Activated CD4-positive, alpha-beta T cell treated with anti-CD3 and anti-CD28 coated beads, Interleukin-2, Interleukin-6, amounts not matched to agents 100 ng/mL and 50 ng/mL, durations not matched to agents 16 hours and 8 hours (primary cell): ENCODE measurements around the gene ANKRD13A.

Source experiments
- DNase-seq: peaks from one replicate; pipeline ENCODE4 v3.0.0-alpha.2; 2020

ANKRD13A gene

DNA sequence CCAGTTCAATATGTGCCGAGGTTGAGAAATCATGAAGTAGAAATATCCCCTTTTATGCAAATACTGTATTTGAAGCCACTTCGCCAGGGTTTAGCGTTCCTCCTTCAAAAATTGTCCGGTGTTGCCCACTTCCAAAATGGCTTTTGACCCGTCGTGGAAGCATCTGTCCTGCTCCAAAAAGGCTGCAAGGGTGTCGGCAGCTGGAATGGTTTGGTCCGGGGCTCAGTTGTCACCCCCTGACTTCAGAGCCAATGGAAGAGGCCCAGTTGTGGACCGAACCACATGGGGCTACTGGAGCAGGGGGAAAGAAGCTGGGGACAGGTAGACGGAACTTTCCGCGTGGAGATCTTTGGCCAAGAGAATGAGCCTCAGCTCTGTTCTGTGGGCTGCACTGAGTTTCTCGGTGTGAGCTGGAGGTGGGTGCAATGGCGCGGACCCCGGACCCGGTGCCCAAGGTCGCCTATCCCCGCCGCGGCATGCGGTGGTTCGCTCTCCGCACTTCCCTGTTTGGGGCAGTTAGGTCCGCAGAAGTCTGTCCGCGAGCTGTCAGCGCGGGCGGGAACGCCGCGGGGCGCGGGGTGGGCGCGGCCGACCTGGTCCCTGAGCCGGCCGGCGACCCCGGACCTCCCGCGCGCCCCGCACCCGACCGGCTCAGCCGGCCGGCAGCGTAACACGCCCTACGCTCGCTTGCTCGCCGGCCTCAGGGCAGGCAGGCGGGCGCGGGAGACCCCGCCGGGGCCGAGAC lies at the start of gene ANKRD13A:
TSS of gene ANKRD13A (plus strand) at position 527 of the 745 bp plus-strand sequence. CDS start 259 bp downstream, outside the sequence.
- DNase-seq, result peak; percentile 93

GRCh38 chr12:109950625-109951024 lies 48.6 kb upstream of the ANKRD13A start:
- DNase-seq, result no peak

GRCh38 chr12:109951136-109951535 lies 48.1 kb upstream of the ANKRD13A start:
- no peak for DNase-seq

DNA sequence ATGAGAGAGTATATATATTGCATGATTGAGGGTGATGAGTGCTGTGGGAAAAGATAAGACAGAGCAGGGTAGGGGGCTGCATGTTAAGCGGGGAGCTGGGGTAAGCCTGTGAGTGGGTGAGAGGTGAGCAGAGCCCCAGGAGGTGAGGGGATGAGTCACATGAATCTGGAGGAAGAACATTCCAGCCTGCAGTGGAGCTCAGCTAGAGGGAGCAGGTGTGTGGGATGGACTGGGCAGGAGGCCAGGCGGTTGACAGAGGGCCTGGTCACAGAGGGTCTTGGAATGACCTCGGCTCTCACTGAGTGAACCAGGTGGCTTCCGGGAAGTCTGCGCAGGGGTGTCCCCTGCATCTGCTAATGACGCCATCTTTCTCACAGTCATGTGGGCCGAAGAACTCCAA lies 47.5 kb upstream of the ANKRD13A start:
- no peak for DNase-seq

DNA sequence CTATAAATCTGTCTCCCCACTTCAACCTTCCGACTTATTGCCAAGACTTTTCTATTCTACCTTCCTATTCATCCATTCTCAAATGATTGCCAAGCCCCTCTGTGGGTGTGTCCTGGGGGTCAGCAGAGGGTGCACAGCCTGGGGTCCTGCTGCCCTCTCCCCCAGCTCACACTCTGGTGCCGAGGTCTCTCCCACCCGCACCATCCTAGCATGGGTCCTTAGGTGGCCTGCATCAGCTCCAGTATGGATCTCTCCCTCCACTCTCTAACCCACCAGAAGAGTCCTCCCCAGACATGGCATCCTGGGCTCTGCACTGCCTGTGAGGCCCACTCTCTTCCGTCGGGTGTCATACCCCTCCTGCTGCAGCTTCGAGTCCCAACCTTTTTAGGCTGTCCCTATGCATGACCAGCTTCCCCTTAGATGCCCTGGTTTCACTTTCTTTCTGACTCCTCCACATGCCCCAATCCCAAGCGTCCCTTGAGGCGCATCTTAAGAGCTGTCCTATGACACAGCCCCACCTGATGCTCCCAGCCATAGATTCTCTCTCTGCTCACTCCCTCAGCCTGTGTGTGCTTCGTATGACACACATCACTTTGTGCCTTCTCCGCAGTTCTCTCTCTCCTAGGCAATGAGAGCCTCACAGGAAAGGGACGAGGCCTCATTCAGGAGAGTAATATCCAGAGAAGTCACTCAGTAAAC lies 46.9 kb upstream of the ANKRD13A start:
- peak; percentile 23 for DNase-seq

- DNase-seq, result no peak
Observed at GRCh38 chr12:109952873-109953272, 46.4 kb upstream of the ANKRD13A start.

- DNase-seq, result no peak
Observed at GRCh38 chr12:109953656-109954055, 45.6 kb upstream of the ANKRD13A start.

DNA sequence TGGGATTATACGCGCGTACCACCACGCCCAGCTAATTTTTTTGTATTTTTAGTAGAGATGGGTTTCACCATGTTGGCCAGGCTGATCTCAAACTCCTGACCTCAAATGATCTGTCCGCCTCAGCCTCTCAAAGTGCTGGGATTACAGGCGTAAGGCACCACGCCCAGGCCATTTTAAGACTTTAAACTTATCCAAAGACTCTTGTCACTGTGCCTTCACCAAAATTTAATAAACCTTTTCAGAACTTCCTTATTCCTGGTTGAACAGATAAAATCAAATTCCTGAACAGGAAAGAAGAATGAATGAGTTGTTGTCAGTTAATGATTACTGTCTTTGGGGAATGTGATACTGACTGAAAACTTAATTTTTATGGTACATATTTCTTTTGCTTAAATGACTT lies 40.9 kb upstream of the ANKRD13A start:
- DNase-seq, result no peak

GRCh38 chr12:109959411-109960093 lies 39.7 kb upstream of the ANKRD13A start:
- no peak for DNase-seq

DNA sequence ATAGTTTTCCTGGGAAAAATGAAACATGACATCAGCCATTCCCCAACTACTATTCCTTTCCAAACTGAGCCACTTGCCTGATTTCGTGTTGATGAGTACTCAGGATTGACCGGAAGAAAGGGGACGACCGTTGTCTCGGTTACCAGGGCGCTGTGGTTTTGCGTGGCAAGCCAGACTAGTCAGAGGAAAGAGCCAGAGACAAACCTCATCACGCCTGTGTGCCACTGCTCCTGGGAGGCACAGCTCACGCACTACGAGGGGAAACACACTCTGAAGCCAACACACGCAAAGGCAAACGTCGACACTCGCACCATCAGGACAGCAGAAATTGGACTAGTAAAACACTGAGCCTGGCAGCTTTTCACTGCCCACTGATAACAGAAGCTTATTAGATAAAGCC lies 38.0 kb upstream of the ANKRD13A start:
- no peak for DNase-seq

DNA sequence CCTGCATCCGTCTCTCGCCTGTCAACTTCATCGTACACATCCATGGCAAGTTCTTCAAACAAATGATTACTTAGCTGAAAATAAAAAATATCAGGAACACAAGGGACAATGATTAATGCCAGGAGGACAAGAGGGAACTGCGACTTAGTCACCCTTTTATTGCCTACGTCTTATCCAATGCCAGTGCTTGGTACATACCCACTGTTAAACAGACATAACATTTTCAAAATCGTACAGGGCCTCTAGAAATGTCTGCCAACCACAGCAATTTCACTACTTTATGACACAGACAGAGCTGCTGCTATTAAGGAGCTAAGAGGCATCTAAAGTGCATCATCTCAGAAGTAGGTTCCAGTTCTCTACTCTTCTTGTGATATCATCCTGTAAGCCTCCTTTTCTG lies 37.6 kb upstream of the ANKRD13A start:
- DNase-seq, result no peak

- DNase-seq, result no peak
Observed at GRCh38 chr12:109962398-109962797, 36.8 kb upstream of the ANKRD13A start.

GRCh38 chr12:109963330-109963729 lies 35.9 kb upstream of the ANKRD13A start:
- no peak for DNase-seq

DNA sequence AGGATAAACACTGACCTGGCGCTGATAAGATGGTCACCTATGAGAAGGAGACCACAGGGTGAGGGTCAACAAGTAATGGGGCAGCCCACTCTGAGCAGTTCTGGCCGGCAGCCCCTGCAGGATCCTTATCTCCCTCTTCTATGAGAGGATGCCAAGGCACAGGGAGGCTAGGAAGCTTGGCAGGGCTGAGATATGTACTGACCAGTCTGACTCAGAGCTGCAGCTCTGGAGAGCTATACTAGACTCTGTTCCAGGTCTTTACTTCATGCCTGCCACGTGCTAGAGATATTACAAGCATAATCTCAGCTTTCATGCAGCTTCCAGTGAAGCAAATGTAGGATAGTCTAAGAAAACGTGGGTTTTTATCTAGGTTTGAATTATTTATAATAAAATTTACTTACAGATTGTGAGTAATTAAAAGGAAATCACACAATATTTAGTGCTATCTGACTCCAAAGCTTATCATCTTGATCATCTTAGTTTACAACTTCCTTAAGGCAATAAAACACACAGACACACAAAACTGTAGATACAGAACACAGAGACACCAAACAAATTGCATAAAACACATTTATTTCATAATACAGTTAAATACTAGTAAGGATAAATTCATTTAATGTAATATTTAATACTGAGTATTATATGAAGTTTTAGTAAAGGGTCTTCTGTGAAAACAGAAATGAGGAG lies 35.3 kb upstream of the ANKRD13A start:
- no peak for DNase-seq

GRCh38 chr12:109966546-109966945 lies 32.7 kb upstream of the ANKRD13A start:
- DNase-seq, result no peak

DNA sequence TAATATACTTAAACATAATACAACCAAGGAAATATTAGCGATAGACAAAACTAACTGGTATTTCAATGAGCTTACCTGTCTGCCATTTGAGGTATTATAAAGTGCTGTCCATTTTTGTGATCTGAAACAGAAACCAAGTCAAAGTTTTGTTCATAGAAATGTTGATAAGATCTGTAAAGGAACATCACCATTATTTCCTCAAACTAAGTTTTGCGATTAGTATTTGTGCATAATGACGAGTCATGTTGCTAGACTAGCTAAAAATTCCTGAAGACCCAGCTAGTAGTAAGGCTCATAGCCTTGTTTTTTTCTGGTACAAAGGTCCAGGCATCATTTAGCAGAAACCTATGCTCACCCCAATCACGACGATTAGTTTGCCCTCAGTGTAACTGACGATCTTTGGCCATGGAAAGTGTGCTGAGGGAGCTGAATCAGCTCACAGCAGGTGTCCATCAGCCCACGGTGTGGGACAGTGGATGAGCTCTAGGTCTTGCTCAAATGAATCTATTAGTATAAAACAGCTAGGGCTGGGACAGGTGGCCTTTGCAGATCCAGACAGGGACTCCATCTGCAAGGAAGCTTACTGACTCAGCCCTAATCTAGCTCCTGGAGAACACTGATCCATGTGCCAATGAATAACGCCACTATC lies 31.7 kb upstream of the ANKRD13A start:
- peak; percentile 34 for DNase-seq

DNA sequence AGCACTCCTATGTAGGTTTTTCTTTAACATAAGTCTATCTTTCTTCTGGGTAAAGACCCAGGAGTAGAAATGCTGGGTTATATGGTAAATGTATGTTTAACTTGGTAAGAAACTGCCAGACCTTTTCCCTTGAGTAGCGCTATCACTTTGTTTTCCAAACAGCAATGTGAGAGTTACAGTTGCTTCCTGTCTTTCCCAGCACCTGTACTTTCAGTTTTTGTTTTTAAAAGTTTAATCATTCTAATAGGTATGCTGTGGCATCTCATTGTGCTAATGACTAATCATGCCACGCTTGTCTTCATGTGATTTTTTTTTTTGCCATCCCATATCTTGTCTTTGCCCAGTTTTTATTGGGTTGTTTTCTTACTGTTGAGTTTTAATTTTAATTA lies 31.2 kb upstream of the ANKRD13A start:
- DNase-seq, result peak; percentile 54

GRCh38 chr12:109968801-109969200 lies 30.4 kb upstream of the ANKRD13A start:
- DNase-seq, result no peak

GRCh38 chr12:109972821-109973220 lies 26.4 kb upstream of the ANKRD13A start:
- no peak for DNase-seq

DNA sequence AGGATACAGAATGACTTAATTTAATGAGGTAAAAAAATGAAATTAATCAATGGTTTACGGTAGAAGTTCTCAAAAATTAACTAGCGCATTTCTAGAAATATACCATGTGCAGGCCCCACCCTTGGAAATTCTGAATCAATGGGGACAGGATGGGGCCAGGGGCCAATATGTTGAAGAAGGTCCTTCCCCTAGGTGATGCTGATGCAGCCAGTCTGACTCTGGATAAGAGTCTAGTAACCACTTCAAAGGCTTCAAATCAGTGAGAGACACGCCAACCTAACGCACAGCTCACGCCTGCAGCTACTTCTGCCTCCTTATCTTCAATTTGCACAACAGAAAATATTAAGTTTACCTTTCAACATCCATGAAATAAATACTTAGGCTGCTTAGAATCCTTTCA lies 17.9 kb upstream of the ANKRD13A start:
- DNase-seq, result peak; percentile 76

DNA sequence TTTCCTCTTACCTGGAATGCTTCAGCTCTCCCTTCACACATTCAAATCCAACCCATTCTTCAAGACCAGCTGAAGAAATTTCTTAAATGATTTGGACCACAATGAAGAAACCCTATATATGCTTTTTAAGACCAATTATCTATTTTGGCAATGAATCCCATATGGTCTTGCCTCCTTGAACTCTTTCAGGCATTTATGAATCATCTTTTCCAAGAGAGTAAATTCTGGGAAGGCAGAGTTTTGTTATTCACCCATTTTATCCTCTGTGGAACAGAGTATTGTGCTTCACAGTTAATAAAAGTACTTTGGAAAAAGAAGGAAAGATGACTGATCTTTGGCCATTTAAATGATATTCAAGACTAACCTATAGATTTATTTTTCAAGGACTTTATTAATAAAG lies 17.0 kb upstream of the ANKRD13A start:
- no peak for DNase-seq

DNA sequence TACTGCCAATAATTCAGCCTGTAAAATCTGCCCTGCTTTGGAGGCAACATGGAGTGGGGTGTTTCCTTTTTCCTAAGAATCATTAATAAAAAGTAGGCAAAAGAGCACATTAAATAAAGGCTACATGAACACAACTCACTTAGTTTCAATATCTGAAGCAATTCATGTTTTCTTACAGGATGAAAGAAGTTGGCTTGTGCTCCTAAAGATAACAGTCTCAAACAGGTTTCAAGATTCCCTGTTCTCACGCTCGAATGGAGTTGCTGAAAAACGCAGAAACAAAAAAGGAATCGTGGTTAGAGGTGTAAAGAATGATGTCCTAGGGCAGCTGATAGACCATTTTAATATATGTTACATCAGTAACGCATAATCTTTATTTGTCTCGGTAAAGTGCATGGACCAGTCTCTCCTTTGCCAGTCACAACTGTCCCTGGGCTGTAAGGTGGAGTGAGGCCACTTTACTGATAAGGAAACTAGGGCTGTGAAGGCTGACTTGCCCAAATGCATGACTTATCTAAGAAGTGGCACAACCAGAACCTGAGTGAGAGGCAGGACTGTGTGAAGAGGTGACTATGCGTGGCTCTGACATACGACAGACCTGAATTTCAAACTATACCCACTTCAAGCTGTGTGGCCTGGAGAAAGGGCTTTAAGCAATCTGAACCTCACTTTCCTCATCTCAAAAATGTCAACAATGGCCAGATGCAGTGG lies 15.6 kb upstream of the ANKRD13A start:
- DNase-seq, result peak; percentile 39
